BLaER1 treated with 17β-estradiol and CSF1 and Interleukin-3, amounts not matched to agents 10 nM and 100 nM (cell line): Measurements from ENCODE around the gene ARMC3.
"Not testable (repeated sequence)": the region's sequence is repeated elsewhere in the genome, so short reads cannot be mapped to it uniquely, and the experiment has no call there.

ENCODE experiments used
- H3K27ac ChIP-seq, 11 experiments: shearing (Covaris generic); formaldehyde crosslinking; 2 replicates each; pipeline ENCODE4 v1.8.1; 2022
- H3K27me3 ChIP-seq, 11 experiments: shearing (Covaris generic); formaldehyde crosslinking; 2 replicates each; pipeline ENCODE4 v1.8.1; 2022
- H3K36me3 ChIP-seq, 11 experiments: shearing (Covaris generic); formaldehyde crosslinking; 2 replicates each; pipeline ENCODE4 v1.8.1; 2022
- H3K4me1 ChIP-seq, 10 experiments: shearing (Covaris generic); formaldehyde crosslinking; 2 replicates each; pipeline ENCODE4 v1.8.1; 2022
- H3K4me2 ChIP-seq, 11 experiments: shearing (Covaris generic); formaldehyde crosslinking; 2 replicates each; pipeline ENCODE4 v1.8.1; 2022
- H3K4me3 ChIP-seq, 10 experiments: shearing (Covaris generic); formaldehyde crosslinking; 2 replicates each; pipeline ENCODE4 v1.8.1; 2022
- H3K9ac ChIP-seq, 11 experiments: shearing (Covaris generic); formaldehyde crosslinking; 2 replicates each; pipeline ENCODE4 v1.8.1; 2022
- H3K9me3 ChIP-seq, 11 experiments: shearing (Covaris generic); formaldehyde crosslinking; replicated peaks in 1 of 11; 2 replicates each; pipeline ENCODE4 v1.8.1; 2022
- H4K20me1 ChIP-seq, 11 experiments: shearing (Covaris generic); formaldehyde crosslinking; 2 replicates each; pipeline ENCODE4 v1.8.1; 2022
- Cebpa-rat ChIP-seq, 11 experiments: shearing (Covaris generic); IDR thresholded peaks; 2 replicates each; pipeline ENCODE4 v1.8.1; 2022

The ARMC3 gene

GRCh38 chr10:23063045-23063972 is 135.5 kb downstream of the ARMC3 start:
- TF ChIP-seq Cebpa-rat (IDR thresholded peaks at IDR 0.05): no peak
- no peak overlapping the region for H3K9ac ChIP-seq
- peaks cover 12 to 23% (median 18%) of the 10 kb centered on the region in 11 experiments for H3K9me3 ChIP-seq
- H3K4me2 ChIP-seq: no peak overlapping the region
- H3K4me1 ChIP-seq: no peaks in the 10 kb centered on the region
- H3K4me3 ChIP-seq: no peak overlapping the region
- no peaks in the 10 kb centered on the region for H3K36me3 ChIP-seq
- H3K27ac ChIP-seq: no peak overlapping the region
- H3K27me3 ChIP-seq: no peaks in the 10 kb centered on the region
- no peaks in the 10 kb centered on the region for H4K20me1 ChIP-seq

DNA sequence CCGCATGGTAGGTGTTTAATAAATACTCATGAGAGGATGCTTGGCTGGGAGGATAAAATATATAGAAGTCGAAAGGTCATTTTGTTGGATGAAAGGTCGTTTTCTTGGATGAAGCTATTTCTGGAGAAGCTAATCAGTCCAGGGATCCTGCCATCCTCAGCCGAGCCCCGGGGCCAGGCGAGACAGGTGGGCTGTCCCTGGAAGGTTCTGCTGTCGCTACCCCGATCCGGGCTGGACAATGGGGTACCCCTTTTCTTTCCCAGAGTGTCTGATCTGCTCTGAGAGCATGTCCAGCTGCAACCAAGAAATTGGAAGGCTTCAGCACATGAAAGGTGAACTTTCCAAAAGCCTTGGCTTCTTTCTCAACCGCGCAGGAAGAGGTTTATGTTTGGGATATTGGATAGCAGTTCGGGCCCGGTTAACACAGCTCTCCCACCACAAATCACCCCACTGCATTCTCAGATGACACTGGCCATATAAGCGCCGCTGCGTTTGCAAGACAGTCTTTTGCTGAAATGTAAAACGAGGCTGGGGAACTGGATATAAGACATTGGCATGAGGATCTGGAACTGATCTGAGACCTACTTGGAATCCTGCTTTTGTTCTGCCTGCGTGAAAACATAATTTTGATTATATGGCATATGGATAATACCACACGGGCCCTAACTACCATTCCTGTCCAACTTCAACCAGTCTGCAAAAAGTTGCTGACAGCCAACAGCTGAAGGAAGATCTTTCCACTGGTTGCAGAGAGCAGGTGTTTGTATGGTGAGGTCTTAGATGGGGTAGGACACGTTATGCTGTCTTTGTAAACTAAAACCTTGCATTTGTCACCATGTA is 136.3 kb downstream of the ARMC3 start:
- no peaks in the 10 kb centered on the region for H4K20me1 ChIP-seq

GRCh38 chr10:23064813-23065114 is 136.9 kb downstream of the ARMC3 start:
- not testable (repeated sequence) for H3K4me3 ChIP-seq, H3K27me3 ChIP-seq, H3K9me3 ChIP-seq, H3K9ac ChIP-seq, H3K27ac ChIP-seq, H3K4me1 ChIP-seq, H3K36me3 ChIP-seq, H3K4me2 ChIP-seq, H4K20me1 ChIP-seq

More for the DNA sequence above, 136.3 kb downstream of the ARMC3 start:
- H3K4me3 ChIP-seq: no peak overlapping the region
- no peak overlapping the region for H3K27ac ChIP-seq
- H3K27me3 ChIP-seq: no peaks in the 10 kb centered on the region
- no peaks in the 10 kb centered on the region for H3K4me1 ChIP-seq
- H3K9me3 ChIP-seq: peaks cover 7 to 14% (median 11%) of the 10 kb centered on the region in 11 experiments; a peak in 20 of 22 replicates
- H3K36me3 ChIP-seq: no peaks in the 10 kb centered on the region
- no peak for TF ChIP-seq Cebpa-rat (IDR thresholded peaks at IDR 0.05)
- H3K9ac ChIP-seq: no peak overlapping the region
- H3K4me2 ChIP-seq: no peak overlapping the region

DNA sequence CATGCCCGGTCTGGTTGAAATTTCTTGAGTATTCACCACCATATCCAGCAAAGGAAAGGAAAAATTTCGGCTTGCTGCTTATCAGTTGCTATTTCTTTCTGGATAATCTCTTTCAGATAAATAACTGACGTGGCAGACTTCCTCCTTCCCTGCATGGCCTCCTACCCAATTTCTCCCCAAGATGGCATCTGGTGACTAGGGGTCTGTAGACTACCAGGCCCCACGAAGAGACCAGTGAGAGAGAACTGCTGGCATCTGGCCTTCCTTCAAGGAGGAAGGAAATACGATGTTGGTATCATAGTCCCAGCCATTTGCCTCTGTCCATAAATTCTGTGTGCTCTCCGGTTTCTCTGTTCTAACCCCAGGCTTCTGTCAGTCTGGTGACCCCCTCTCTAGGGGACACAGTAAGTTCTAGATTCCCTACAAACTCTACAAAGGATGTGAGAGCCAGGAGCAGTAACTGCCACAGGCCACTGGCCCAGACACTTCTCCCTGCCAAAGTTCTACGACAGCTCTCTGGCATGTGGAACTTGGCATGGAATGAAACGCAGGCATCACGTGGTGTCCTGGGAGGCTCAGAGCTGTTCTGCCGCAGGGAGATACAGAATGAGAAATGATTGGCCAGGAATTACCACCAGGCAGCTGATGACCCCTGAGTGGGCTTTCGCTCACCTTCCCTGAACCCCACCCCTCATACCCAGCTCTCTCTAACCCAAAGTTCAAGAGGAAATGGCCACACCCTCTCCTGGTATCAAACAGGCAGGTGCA is 137.5 kb downstream of the ARMC3 start:
- no peaks in the 10 kb centered on the region for H3K27me3 ChIP-seq
- no peak overlapping the region for H3K27ac ChIP-seq
- no peaks in the 10 kb centered on the region for H3K36me3 ChIP-seq
- no peak overlapping the region for H3K4me2 ChIP-seq
- H3K9me3 ChIP-seq: peaks cover 0 to 2% (median 0%) of the 10 kb centered on the region in 11 experiments; a peak in 3 of 22 replicates
- no peaks in the 10 kb centered on the region for H3K4me1 ChIP-seq
- no peaks in the 10 kb centered on the region for H4K20me1 ChIP-seq
- no peak for TF ChIP-seq Cebpa-rat (IDR thresholded peaks at IDR 0.05)
- no peak overlapping the region for H3K9ac ChIP-seq
- no peak overlapping the region for H3K4me3 ChIP-seq

GRCh38 chr10:23067337-23067736 is 139.5 kb downstream of the ARMC3 start:
- H4K20me1 ChIP-seq: no peaks in the 10 kb centered on the region
- H3K4me2 ChIP-seq: no peak overlapping the region
- no peaks in the 10 kb centered on the region for H3K36me3 ChIP-seq
- H3K4me3 ChIP-seq: no peak overlapping the region
- H3K27ac ChIP-seq: no peak overlapping the region
- H3K9me3 ChIP-seq: no peaks in the 10 kb centered on the region
- H3K27me3 ChIP-seq: no peaks in the 10 kb centered on the region
- peaks cover 0 to 4% (median 0%) of the 10 kb centered on the region in 10 experiments; a peak in 3 of 20 replicates for H3K4me1 ChIP-seq
- no peak for TF ChIP-seq Cebpa-rat (IDR thresholded peaks at IDR 0.05)
- H3K9ac ChIP-seq: no peak overlapping the region

DNA sequence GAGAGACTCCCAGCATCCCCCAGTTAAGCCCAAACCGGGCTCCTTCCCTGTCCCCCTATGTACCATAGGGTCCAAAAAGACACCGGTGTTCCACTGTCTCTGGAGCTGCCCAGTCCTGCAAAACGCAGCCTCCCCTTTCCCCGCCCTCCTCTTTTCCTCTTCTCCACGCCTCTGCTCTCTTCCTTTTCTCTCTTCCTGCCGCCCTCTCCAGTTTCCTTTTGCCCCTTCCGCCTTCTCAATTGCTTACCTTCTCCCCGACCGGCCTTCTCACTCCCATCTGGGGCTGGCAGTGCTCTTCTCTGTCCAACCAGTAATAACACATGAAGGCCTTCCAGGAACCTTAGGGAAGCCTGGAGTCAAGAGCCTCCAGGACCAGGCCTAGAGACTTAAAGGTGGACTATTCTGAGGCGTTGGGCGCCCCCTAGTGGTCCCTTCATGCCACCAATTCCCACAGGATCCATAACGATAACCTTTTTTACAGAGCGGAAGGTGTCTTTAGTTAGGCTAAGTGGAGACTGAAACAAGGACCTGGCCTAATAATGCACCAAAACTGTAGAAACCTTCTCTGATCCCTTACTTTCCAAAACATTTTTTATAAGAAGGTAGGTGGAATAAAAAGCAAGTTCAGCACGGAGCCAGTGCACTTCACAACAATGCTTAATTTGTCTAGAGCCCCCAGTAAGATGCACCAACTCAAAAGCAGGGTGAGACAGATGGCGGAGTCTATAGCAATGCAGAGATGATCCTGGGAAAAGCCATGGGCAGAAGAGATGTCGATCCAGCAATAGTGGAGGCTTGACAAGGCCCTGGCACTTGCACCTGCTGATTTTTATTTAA is 140.3 kb downstream of the ARMC3 start:
- no peak for TF ChIP-seq Cebpa-rat (IDR thresholded peaks at IDR 0.05)
- Histone ChIP-seq H3K27me3 (no peaks in the 10 kb centered on the region), H3K4me2 (no peak overlapping the region), H3K27ac (no peak overlapping the region), H3K9me3 (no peaks in the 10 kb centered on the region), H3K4me1 (peaks cover 0 to 11% (median 0%) of the 10 kb centered on the region in 10 experiments; a peak in 3 of 20 replicates), H3K4me3 (no peak overlapping the region), H3K36me3 (no peaks in the 10 kb centered on the region), H3K9ac (no peak overlapping the region), H4K20me1 (no peaks in the 10 kb centered on the region)

DNA sequence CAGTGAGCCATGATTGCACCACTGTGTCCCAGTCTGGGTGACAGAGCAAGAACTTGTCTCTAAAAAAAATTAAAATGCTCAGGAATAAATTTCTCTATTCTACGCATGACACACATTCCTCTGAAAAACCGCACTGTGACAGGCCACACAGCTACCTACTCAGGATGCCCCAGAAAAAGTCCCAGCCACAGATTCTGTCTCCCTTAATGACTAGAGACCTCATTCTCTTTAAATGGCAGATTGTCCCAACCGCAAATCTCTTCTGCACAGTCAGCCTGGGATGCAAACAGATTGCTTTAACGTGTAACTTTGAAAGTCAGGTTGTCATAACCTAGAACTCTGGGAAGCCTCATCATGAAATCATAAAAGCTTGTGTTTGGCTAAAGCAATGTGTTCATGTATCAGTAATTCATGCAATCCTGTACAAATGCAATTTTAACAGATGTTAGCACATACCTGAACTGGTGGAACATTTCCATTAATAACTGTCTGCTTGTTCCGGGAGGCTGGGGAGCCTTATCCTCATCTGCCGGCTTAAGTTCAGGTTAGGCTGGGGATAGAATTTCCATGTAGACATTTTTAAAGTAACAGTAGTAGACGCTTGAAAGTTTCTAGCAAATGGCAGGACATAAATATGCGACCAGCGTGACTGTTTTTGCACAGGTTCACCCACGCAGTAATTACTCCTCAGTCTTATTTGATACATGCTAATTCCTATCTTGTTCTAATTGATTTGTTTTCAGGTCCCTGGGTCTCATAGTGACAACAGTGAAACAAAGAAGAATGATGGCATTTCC is 141.4 kb downstream of the ARMC3 start:
- H3K4me2 ChIP-seq: no peak overlapping the region
- H3K36me3 ChIP-seq: no peaks in the 10 kb centered on the region
- peaks cover 0 to 11% (median 0%) of the 10 kb centered on the region in 10 experiments; a peak in 3 of 20 replicates for H3K4me1 ChIP-seq
- no peak overlapping the region for H3K9ac ChIP-seq
- TF ChIP-seq Cebpa-rat (IDR thresholded peaks at IDR 0.05): no peak
- H3K9me3 ChIP-seq: no peaks in the 10 kb centered on the region
- H3K27me3 ChIP-seq: no peaks in the 10 kb centered on the region
- H3K27ac ChIP-seq: no peak overlapping the region
- H3K4me3 ChIP-seq: no peak overlapping the region
- no peaks in the 10 kb centered on the region for H4K20me1 ChIP-seq

DNA sequence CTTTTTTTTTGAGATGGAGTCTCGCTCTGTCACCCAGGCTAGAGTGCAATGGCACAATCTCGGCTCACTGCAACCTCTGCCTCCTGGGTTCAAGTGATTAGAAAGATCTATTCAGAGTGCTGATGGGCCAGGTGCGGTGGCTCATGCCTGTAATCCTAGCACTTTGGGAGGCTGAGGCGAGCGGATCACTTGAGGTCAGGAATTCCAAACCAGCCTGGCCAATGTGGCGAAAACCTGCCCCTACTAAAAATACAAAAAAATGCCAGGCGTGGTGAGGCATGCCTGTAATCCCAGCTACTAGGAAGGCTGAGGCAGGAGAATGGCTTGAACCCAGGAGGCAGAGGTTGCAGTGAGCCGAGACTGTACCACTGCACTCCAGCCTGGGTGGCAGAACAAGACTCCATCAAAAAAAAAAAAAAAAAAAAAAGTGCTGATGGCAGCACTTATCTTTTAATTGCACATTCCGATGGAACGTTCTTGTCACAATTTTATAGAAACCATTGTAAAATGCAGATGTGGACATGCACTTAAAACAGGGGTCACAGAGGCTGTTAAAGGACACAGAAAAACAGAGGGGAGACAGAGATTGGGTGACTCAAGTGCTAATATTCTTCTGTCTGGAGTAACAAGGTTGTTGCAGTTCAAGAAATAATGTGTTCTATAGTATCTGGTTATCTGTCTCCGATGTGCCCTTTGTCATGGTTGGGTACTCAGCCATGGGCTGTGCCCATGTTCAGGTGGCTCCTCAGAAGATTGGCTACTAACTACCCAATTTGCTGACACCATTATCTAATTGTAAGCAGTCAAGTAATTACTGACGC is 142.4 kb downstream of the ARMC3 start:
- not testable (repeated sequence) for H3K9me3 ChIP-seq

More for the DNA sequence above, 142.4 kb downstream of the ARMC3 start:
- H3K4me2 ChIP-seq, H3K9ac ChIP-seq, H3K27ac ChIP-seq, H3K4me3 ChIP-seq, H4K20me1 ChIP-seq, H3K27me3 ChIP-seq, H3K36me3 ChIP-seq: not testable (repeated sequence)
- H3K4me1 ChIP-seq: peaks cover 0 to 11% (median 0%) of the 10 kb centered on the region in 10 experiments; a peak in 3 of 20 replicates
